ENCODE results near the gene HRH1.
"Not testable (repeated sequence)": the region's sequence is repeated elsewhere in the genome, so short reads cannot be mapped to it uniquely, and the experiment has no call there.

The HRH1 gene

GRCh38 chr3:11170052-11170770 lies 15.9 kb downstream of the HRH1 start:
- Mint-ChIP-seq H3K27me3 (ENCODE audit: low read depth, poor library complexity) (peaks cover 21% of the 10 kb centered on the region), H3K36me3 (ENCODE audit: low read depth) (no peaks in the 10 kb centered on the region), H3K9me3 (no peaks in the 10 kb centered on the region), H3K4me1 (no peaks in the 10 kb centered on the region), H3K4me3 (no peak overlapping the region), H3K27ac (no peak overlapping the region)
- no peak for DNase-seq
- no peak for TF ChIP-seq CTCF (IDR thresholded peaks at IDR 0.05)

GRCh38 chr3:11172096-11172690 lies 17.9 kb downstream of the HRH1 start:
- no peaks in the 10 kb centered on the region for H3K9me3 Mint-ChIP-seq
- no peak overlapping the region for H3K27ac Mint-ChIP-seq
- H3K36me3 Mint-ChIP-seq (ENCODE audit: low read depth), result no peaks in the 10 kb centered on the region
- H3K4me3 Mint-ChIP-seq, result no peak overlapping the region
- no peak for TF ChIP-seq CTCF (IDR thresholded peaks at IDR 0.05)
- H3K4me1 Mint-ChIP-seq, result no peaks in the 10 kb centered on the region
- peaks cover 15% of the 10 kb centered on the region for H3K27me3 Mint-ChIP-seq (ENCODE audit: low read depth, poor library complexity)
- no peak for DNase-seq

GRCh38 chr3:11173828-11174465 lies 19.7 kb downstream of the HRH1 start:
- DNase-seq, result no peak
- no peaks in the 10 kb centered on the region for H3K9me3 Mint-ChIP-seq
- H3K27me3 Mint-ChIP-seq (ENCODE audit: low read depth, poor library complexity), result peaks cover 19% of the 10 kb centered on the region
- no peaks in the 10 kb centered on the region for H3K4me1 Mint-ChIP-seq
- H3K36me3 Mint-ChIP-seq (ENCODE audit: low read depth), result no peaks in the 10 kb centered on the region
- no peak for TF ChIP-seq CTCF (IDR thresholded peaks at IDR 0.05)
- H3K4me3 Mint-ChIP-seq, result no peak overlapping the region
- no peak overlapping the region for H3K27ac Mint-ChIP-seq

- TF ChIP-seq CTCF (IDR thresholded peaks at IDR 0.05), result no peak
- no peak overlapping the region for H3K4me3 Mint-ChIP-seq
- DNase-seq, result no peak
- H3K27me3 Mint-ChIP-seq (ENCODE audit: low read depth, poor library complexity), result peaks cover 8% of the 10 kb centered on the region
- peaks cover under 1% of the 10 kb centered on the region for H3K4me1 Mint-ChIP-seq
- no peaks in the 10 kb centered on the region for H3K36me3 Mint-ChIP-seq (ENCODE audit: low read depth)
- no peaks in the 10 kb centered on the region for H3K9me3 Mint-ChIP-seq
- H3K27ac Mint-ChIP-seq, result no peak overlapping the region
Measured at GRCh38 chr3:11178421-11178820, 24.1 kb downstream of the HRH1 start.

GRCh38 chr3:11184328-11184969 lies 30.2 kb downstream of the HRH1 start:
- not testable (repeated sequence) for H3K4me3 Mint-ChIP-seq; H3K9me3 Mint-ChIP-seq; H3K36me3 Mint-ChIP-seq (ENCODE audit: low read depth); DNase-seq; H3K27ac Mint-ChIP-seq; H3K4me1 Mint-ChIP-seq
- peaks cover 11% of the 10 kb centered on the region for H3K27me3 Mint-ChIP-seq (ENCODE audit: low read depth, poor library complexity)

DNA sequence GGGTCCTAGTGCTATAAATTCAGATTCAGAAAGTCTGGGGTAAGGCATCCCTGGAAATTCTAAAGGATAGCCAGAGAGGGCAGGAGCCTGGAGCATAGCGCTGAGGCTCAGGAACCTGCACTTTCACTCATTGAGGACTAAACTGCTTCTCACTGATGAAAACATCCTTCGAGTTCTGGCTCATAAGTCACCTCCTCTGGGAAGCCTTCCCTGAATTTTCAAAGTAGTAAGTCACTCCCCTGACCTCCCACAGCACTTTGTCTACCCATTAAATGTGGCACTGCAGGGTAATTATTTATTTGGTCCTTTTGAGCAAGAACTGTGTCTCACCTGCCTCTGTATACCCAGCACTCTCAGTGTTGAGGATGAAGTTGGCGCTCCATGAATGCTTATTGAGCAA lies 30.9 kb downstream of the HRH1 start:
- no peak for TF ChIP-seq CTCF (IDR thresholded peaks at IDR 0.05)
- H3K27me3 Mint-ChIP-seq (ENCODE audit: low read depth, poor library complexity), result peaks cover 11% of the 10 kb centered on the region
- H3K27ac Mint-ChIP-seq, result no peak overlapping the region
- H3K36me3 Mint-ChIP-seq (ENCODE audit: low read depth), result no peaks in the 10 kb centered on the region
- no peak for DNase-seq
- H3K4me1 Mint-ChIP-seq, result peaks cover 9% of the 10 kb centered on the region
- H3K9me3 Mint-ChIP-seq, result no peaks in the 10 kb centered on the region
- H3K4me3 Mint-ChIP-seq, result no peak overlapping the region
